RWPE2 (cell line): ENCODE measurements around the gene GGCT.

ENCODE experiments used
- ATAC-seq: fragments of 200-7000 bp; cut with Tn5 transposase; 3 replicates; pipeline ENCODE4 v1.9.1; 2021; ENCODE audit warnings: low read depth
- DNase-seq: peaks from one replicate; pipeline ENCODE4 v3.0.0-alpha.2; 2020; ENCODE audit warnings: low spot score
- H3K27ac ChIP-seq: fragments of 450-650 bp; 2 replicates; pipeline ENCODE4 v1.5.1; 2017; ENCODE audit warnings: mild to moderate bottlenecking; ENCODE audit not compliant: poor library complexity, severe bottlenecking
- H3K27me3 ChIP-seq: fragments of 250-450 bp; sonication (Bioruptor Pico); 2 replicates; pipeline ENCODE4 v1.5.1; 2021; ENCODE audit warnings: mild to moderate bottlenecking, moderate library complexity; ENCODE audit not compliant: insufficient read depth, poor library complexity, severe bottlenecking
- H3K36me3 ChIP-seq: fragments of 250-450 bp; sonication (Bioruptor Pico); 2 replicates; pipeline ENCODE4 v1.5.1; 2020; ENCODE audit warnings: low read depth, mild to moderate bottlenecking, moderate library complexity
- H3K4me1 ChIP-seq: fragments of 250-450 bp; sonication (Bioruptor Pico); 2 replicates; pipeline ENCODE4 v1.5.1; 2021; ENCODE audit warnings: mild to moderate bottlenecking, moderate library complexity; ENCODE audit not compliant: insufficient read depth, poor library complexity, severe bottlenecking
- H3K4me3 ChIP-seq: fragments of 250-450 bp; sonication (Bioruptor Pico); 2 replicates; pipeline ENCODE4 v1.5.1; 2021; ENCODE audit warnings: mild to moderate bottlenecking, moderate library complexity; ENCODE audit not compliant: severe bottlenecking
- H3K9me3 ChIP-seq: fragments of 250-450 bp; sonication (Bioruptor Pico); 2 replicates; pipeline ENCODE4 v1.5.1; 2021; ENCODE audit warnings: mild to moderate bottlenecking, moderate library complexity; ENCODE audit not compliant: severe bottlenecking
- TF ChIP-seq, protein P1 (sequence below): fragments of 450-650 bp; IDR thresholded peaks from one replicate; pipeline ENCODE4 v1.5.1; 2017; ENCODE audit warnings: mild to moderate bottlenecking, moderate library complexity; ENCODE audit not compliant: poor library complexity, severe bottlenecking

The GGCT gene

GRCh38 chr7:30468791-30469190, 35.8 kb downstream of the GGCT start:
- Histone ChIP-seq H3K27ac (peak overlapping the region; percentile 6), H3K4me1 (no peaks in the 10 kb centered on the region), H3K9me3 (no peaks in the 10 kb centered on the region), H3K4me3 (no peak overlapping the region), H3K27me3 (no peaks in the 10 kb centered on the region), H3K36me3 (no peaks in the 10 kb centered on the region)
- DNase-seq, result no peak
- TF ChIP-seq, protein P1, sequence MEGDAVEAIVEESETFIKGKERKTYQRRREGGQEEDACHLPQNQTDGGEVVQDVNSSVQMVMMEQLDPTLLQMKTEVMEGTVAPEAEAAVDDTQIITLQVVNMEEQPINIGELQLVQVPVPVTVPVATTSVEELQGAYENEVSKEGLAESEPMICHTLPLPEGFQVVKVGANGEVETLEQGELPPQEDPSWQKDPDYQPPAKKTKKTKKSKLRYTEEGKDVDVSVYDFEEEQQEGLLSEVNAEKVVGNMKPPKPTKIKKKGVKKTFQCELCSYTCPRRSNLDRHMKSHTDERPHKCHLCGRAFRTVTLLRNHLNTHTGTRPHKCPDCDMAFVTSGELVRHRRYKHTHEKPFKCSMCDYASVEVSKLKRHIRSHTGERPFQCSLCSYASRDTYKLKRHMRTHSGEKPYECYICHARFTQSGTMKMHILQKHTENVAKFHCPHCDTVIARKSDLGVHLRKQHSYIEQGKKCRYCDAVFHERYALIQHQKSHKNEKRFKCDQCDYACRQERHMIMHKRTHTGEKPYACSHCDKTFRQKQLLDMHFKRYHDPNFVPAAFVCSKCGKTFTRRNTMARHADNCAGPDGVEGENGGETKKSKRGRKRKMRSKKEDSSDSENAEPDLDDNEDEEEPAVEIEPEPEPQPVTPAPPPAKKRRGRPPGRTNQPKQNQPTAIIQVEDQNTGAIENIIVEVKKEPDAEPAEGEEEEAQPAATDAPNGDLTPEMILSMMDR, result no peak
- ATAC-seq, result no peak

GRCh38 chr7:30468041-30468440, 36.6 kb downstream of the GGCT start:
- no peak for ATAC-seq
- H3K4me3 ChIP-seq, result no peak overlapping the region
- H3K4me1 ChIP-seq, result no peaks in the 10 kb centered on the region
- no peaks in the 10 kb centered on the region for H3K27me3 ChIP-seq
- no peak overlapping the region for H3K27ac ChIP-seq
- TF ChIP-seq, protein P1, result no peak
- H3K9me3 ChIP-seq, result no peaks in the 10 kb centered on the region
- DNase-seq, result no peak
- H3K36me3 ChIP-seq, result no peaks in the 10 kb centered on the region

GRCh38 chr7:30467271-30467670, 37.4 kb downstream of the GGCT start:
- Histone ChIP-seq H3K4me3 (no peak overlapping the region), H3K9me3 (no peaks in the 10 kb centered on the region), H3K27me3 (no peaks in the 10 kb centered on the region), H3K36me3 (no peaks in the 10 kb centered on the region), H3K27ac (no peak overlapping the region), H3K4me1 (no peaks in the 10 kb centered on the region)
- ATAC-seq, result no peak
- TF ChIP-seq, protein P1, result no peak
- no peak for DNase-seq

DNA sequence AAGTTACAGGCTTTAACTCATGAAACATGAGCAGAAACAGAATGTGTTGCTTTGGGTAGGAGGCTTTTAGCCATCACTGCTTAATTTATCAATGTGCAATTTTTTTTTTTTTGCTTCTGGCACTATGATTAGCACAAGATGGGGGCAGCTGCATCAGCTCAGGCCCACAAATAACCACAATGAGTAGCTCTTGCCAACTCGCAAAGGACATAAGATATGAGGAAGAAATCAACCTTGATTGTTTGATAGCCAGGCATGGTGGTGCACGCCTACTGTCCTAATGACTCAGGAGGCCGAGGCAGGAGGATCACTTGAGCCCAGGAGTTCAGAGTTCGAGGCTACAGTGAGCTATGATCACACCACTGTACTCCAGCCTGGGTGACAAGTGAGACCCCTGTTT, 38.4 kb downstream of the GGCT start:
- no peaks in the 10 kb centered on the region for H3K4me1 ChIP-seq
- DNase-seq, result no peak

DNA sequence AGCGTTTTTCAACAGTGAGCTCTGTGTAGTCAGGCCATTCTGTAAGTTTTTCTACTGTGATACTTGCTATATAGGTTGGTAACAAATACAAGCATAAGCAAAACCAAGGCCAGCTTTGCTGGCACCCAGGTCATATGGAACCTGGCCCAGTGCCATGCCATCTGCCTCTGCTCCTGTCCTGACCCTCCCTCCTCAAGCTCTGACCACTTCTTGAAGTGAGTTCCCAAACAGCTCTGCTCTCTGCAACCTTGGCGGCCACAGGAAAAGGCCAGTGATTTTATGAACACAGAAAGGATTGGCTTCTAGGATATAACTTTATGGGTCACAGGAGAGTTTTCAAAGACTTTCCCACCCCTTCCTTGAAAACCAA, 38.8 kb downstream of the GGCT start:
- Histone ChIP-seq H3K27ac (no peak overlapping the region), H3K4me1 (no peaks in the 10 kb centered on the region), H3K4me3 (no peak overlapping the region), H3K9me3 (no peaks in the 10 kb centered on the region), H3K36me3 (no peaks in the 10 kb centered on the region), H3K27me3 (no peaks in the 10 kb centered on the region)
- DNase-seq, result no peak
- ATAC-seq, result no peak
- TF ChIP-seq, protein P1, result no peak

More for the DNA sequence above, 38.4 kb downstream of the GGCT start:
- no peak overlapping the region for H3K27ac ChIP-seq
- no peak for ATAC-seq
- no peaks in the 10 kb centered on the region for H3K27me3 ChIP-seq
- H3K36me3 ChIP-seq, result no peaks in the 10 kb centered on the region
- H3K4me3 ChIP-seq, result no peak overlapping the region
- TF ChIP-seq, protein P1, result no peak
- no peaks in the 10 kb centered on the region for H3K9me3 ChIP-seq
